GM19395 (cell line): ENCODE data around the gene SIGLEC6.

Experiments
- ATAC-seq: cut with Tn5 transposase; IDR thresholded peaks from one replicate; pipeline ENCODE4 v1.9.1; 2021; ENCODE audit warnings: mild to moderate bottlenecking, moderate library complexity; ENCODE audit not compliant: unreplicated experiment

Gene SIGLEC6

DNA sequence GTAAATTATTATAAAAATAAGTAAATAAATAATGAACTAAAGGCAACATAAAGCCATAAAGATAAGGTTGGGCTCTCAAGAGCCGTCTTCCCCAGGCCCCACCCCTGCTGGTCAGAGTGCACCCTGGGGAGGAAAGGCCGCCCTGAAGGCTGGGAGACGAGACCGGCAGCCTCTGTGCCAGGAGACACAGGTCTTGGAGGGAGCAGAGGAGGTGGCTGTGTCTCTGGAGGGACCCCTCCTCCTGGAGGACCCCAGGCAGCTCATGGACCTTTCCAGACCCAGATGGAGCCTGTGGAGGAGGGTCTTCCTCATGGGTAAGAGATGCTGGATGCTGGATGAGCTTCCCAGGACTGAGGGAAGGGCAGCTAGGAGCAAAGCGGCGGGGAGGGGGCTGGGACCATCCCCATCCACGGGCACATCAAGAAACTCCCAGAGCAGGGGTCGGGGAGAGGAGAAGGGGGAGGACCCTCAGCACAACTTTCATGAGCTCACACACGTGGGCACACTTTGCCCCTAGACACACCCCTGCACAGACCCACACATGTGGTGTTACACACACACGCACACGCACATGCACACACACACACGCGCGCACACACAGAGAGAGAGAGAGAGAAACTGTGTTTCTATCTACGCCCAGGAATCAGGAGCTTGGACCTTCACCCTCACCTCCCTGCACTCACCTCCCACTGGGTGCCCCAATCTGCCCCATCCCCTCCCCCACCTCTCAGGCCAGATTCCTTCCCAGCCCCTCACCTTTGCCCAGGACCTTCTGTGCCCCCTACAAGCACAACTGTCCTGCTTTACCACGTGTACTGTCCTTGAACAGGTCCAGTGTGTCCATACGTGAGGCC, 52.9 kb downstream of the SIGLEC6 start, which contains the start of gene CEACAM18:
TSS of gene CEACAM18 (plus strand) at position 159 of the 854 bp plus-strand sequence.
- ATAC-seq = no peak

DNA sequence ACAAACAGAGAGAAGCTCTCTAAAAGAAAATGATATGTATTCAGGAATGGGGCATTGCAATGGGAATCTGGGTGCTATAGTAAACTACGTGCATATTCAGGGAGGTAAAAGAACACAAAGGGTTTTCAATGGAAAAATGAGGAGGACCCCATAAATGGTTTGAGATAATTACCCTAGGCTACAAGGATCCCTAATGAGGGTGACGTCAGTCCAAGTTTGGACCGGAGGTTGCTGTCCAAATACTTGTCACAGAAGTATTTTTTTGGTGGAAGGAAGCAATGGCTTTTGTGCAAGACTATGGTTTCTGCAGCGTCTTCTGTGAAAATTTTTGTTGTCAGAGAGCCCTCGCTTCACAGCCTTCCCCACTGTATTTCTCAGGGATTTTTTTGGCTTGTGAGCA, 54.1 kb downstream of the SIGLEC6 start:
- no peak for ATAC-seq

DNA sequence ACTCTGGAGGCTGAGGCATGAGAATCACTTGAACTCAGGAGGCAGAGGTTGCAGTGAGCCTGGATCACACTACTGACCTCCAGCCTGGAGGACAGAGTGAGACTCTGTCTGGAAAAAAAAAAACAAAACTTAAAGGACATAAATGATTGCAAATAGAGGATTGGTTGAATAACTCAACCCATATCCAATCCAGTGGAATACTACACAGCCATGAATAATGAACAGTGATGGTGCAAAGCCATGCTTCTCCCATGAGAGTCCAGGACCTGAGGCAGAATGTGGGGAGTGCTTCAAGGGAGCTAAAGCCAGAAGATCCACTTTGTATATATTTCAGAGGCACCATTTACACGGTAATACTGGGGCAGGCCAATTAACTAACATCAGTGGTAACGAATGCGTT, 55.3 kb downstream of the SIGLEC6 start:
- no peak for ATAC-seq

DNA sequence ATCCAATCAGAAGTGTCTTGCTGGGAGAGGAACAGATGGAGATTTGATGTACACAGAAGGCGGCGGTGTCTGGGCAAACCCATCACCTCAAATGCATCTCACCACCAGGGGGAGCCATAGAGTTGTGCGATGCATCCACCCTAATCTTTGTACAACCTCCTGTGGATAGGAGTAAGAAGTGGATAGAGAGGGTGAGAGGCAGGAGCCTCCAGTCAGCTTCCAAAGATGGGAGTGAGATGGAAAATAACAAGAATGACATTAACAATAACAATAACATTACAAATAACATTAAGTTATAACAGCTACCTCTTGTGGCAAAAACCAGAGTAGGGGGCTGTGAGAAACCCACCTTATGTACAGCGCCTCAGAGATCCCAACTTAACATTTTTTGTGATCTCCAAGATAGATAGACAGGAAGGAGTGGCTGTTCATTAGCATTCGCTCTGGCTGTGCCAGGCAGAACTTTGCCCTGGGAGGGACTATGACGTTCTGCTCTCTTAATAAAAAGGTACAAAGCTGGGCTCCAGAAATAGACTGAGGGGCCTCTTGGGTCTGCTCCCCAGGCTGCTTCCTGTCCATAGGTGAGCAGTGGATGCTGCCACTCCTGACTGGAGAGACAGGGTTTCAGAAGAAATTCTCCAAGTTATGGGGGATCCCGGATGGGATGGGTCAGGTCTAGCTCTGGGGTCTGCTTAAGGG, 58.3 kb downstream of the SIGLEC6 start:
- no peak for ATAC-seq

DNA sequence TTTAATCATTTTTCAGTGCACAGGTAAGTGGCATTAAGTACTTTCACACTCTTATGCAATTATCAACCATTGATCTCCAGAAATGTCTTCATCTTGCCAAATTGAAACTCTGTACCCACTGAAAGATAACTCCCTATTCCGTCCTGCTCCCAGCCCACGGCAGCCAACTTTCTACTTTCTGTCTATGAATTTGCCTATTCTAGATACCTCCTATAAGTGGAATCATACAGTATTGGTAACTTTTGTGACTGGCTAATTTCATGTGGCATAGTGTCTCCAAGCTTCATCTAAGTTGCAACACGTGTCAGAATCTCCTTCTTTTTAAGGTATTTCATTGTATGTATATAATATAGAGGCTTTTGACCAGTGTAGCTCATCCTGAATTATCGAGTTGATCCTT, 58.9 kb downstream of the SIGLEC6 start:
- ATAC-seq = no peak

DNA sequence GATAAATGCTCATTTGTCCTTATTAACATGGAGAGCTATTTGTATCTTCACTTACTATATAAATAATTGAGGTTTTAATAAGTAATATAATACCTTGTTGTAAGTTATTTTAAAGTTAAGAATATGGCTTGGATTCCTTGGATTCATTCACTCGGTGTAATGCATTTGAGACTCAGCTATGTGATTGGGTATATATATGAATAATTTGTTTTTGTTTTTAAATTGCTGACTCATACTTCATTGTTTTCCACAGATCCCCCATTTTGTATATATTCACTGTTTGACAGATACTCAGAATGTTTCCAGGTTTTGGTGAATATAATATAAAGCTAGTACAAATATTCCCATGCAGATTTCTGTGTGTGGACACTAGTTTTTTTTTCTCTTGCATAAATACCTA, 59.9 kb downstream of the SIGLEC6 start:
- no peak for ATAC-seq

DNA sequence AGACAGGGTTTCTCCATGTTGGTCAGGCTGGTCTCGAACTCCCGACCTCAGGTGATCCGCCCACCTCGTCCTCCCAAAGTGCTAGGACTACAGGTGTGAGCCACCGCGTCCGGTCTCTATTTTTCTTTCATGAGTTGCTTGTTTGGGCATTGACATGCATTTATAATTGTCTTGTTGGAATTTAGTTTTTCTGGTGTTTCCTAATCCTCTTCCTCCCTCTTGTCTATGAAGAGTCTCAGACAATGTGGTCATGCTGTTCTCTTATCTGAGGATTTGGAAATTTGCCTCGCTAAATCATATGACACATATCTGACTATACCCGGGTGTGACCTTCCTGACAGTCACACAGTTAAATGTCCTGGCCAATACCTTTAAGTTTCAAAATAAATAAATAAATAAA, 60.5 kb downstream of the SIGLEC6 start:
- ATAC-seq = no peak

DNA sequence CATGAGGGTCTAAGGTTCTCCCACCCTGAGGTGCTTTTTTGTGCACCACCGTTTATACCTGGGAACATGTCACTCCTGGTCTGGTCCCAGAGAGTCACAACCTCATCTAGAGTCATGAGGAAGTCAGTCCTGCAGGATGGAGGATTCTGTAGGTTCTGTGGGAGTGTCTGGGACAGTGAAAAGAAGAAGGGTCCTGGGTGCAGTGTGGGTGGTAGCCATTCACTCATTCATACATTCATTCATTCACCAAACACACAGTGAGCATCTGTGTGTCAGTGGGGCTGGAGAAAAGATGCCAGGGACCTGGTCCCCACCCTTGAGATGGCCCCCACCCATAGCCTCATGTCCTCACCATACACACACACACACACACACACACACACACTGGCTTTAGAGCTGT, 61.8 kb downstream of the SIGLEC6 start:
- no peak for ATAC-seq

DNA sequence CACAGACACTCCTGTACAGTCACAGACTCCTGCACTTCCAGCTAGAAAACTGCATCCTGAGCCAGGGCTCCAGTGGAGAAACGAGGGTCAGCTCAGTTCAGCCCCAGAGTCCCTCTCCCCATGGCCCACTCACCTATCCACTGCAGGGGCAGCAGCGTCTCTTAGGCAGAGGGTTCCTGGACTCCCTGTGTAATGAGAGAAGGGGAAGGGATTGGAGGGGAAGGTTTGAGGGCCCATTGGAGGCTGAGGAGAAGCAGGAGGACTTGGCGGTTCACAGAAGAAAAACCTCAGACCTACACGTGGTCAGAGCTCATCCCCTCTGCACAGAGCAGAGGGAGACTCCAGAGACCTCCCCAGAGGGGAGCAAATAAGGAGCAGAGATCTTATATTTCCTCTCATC, 62.3 kb downstream of the SIGLEC6 start:
- ATAC-seq = no peak

DNA sequence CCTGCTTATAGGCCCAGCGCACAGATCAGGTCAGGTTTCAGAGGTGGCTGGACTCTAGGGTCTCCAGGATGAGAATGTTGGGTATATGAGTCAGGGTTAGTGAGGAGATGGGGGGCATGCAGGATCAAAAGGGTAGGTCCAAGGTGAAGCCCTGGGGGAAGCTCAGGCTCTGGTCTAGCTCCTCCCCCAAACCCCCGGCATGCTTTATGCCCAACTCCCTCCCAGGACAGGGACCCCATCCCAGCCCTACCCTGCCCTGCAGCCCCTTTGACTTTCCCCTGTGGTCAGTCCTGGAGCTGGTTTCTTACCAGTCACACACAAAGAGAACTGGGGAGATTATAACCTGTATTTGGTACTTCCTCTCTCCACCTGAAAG, 62.9 kb downstream of the SIGLEC6 start:
- ATAC-seq = no peak

DNA sequence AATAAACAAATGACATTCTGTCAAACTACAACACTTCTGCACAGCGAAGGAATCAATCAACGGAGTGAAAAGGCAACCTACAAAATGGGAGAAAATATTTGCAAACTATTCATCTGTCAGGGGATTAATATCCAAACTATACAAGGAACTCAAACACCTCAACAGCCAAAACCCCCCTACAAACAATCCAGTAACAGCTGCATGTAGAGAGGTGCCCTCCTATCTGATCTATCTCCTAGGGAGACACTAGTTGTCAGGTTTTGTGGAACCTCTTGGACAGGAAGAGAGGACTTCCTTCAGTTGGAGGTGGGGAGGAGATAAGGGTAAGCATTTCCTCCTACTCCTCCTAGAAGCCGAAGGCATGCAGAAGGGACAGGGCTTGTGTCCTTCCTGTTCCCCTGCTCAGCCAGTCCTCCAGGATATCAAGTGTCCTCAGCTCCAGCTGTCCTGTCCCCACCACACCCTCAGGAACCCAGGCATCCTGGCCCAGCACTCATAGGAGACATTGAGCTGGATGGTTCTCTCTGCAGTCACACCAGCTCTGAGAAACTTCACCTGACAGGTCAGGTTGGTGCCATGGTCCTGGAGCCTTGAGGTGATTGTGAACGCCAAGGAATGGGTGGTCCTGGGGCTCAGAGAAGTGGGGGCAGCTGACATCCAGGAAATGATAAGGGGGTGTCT, 63.5 kb downstream of the SIGLEC6 start:
- ATAC-seq = no peak
